Measurements from ENCODE around the gene ZNF408. TPM values are rescaled to one million over a fixed set of nuclear protein-coding genes. Genes with fewer than 3 reads are reported as not detected.

The ZNF408 gene
- polyA plus RNA-seq, 1 donor from 2014 or later: 9.1 TPM

DNA sequence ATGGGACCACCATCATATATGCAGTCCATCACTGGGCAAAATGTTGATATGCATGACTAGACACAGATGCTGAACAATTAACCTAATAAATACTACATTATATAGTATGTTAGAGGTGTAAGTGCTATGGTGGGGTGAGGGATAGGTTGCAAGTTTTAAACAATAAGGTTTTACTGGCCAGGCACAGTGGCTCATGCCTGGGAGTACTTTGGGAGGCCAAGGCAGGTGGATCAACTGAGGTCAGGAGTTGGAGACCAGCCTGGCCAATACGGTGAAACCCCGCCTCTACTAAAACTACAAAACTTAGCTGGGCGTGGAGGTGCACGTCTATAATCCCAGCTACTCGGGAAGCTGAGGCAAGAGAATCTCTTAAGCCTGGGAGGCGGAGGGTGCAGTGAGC lies 46.3 kb downstream of the ZNF408 start:
- H3K79me2 ChIP-seq (replicated peaks; ENCODE audit: insufficient read depth, low read length): no peaks in the 10 kb centered on the region
- H3K9me2 ChIP-seq (ENCODE audit: insufficient read depth, low read length): no peaks in the 10 kb centered on the region

More for the DNA sequence above, 46.3 kb downstream of the ZNF408 start:
- H3K4me3 ChIP-seq (ENCODE audit: low read length): no peak overlapping the region
- TF ChIP-seq EP300 (conservative IDR thresholded peaks at IDR 0.05; ENCODE audit: poor library complexity, severe bottlenecking): no peak
- TF ChIP-seq POLR2AphosphoS5 (IDR thresholded peaks at IDR 0.05): no peak
- TF ChIP-seq, protein P1, sequence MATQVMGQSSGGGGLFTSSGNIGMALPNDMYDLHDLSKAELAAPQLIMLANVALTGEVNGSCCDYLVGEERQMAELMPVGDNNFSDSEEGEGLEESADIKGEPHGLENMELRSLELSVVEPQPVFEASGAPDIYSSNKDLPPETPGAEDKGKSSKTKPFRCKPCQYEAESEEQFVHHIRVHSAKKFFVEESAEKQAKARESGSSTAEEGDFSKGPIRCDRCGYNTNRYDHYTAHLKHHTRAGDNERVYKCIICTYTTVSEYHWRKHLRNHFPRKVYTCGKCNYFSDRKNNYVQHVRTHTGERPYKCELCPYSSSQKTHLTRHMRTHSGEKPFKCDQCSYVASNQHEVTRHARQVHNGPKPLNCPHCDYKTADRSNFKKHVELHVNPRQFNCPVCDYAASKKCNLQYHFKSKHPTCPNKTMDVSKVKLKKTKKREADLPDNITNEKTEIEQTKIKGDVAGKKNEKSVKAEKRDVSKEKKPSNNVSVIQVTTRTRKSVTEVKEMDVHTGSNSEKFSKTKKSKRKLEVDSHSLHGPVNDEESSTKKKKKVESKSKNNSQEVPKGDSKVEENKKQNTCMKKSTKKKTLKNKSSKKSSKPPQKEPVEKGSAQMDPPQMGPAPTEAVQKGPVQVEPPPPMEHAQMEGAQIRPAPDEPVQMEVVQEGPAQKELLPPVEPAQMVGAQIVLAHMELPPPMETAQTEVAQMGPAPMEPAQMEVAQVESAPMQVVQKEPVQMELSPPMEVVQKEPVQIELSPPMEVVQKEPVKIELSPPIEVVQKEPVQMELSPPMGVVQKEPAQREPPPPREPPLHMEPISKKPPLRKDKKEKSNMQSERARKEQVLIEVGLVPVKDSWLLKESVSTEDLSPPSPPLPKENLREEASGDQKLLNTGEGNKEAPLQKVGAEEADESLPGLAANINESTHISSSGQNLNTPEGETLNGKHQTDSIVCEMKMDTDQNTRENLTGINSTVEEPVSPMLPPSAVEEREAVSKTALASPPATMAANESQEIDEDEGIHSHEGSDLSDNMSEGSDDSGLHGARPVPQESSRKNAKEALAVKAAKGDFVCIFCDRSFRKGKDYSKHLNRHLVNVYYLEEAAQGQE (IDR thresholded peaks at IDR 0.05; ENCODE audit: borderline replicate concordance): no peak
- no peak for TF ChIP-seq SMC3 (conservative IDR thresholded peaks at IDR 0.05; ENCODE audit: poor library complexity)
- no peak for TF ChIP-seq RAD21 (conservative IDR thresholded peaks at IDR 0.05)
- TF ChIP-seq, protein P2, sequence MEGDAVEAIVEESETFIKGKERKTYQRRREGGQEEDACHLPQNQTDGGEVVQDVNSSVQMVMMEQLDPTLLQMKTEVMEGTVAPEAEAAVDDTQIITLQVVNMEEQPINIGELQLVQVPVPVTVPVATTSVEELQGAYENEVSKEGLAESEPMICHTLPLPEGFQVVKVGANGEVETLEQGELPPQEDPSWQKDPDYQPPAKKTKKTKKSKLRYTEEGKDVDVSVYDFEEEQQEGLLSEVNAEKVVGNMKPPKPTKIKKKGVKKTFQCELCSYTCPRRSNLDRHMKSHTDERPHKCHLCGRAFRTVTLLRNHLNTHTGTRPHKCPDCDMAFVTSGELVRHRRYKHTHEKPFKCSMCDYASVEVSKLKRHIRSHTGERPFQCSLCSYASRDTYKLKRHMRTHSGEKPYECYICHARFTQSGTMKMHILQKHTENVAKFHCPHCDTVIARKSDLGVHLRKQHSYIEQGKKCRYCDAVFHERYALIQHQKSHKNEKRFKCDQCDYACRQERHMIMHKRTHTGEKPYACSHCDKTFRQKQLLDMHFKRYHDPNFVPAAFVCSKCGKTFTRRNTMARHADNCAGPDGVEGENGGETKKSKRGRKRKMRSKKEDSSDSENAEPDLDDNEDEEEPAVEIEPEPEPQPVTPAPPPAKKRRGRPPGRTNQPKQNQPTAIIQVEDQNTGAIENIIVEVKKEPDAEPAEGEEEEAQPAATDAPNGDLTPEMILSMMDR (IDR thresholded peaks at IDR 0.05; ENCODE audit: poor library complexity, severe bottlenecking): no peak
- TF ChIP-seq EZH2 (IDR thresholded peaks at IDR 0.05; ENCODE audit: borderline replicate concordance, insufficient read depth, low read length, poor library complexity, severe bottlenecking): no peak
- TF ChIP-seq TAF1 (IDR thresholded peaks at IDR 0.05; ENCODE audit: low read depth): no peak
- no peak for TF ChIP-seq MXI1 (conservative IDR thresholded peaks at IDR 0.05; ENCODE audit: poor library complexity, severe bottlenecking)
- H2AFZ ChIP-seq (ENCODE audit: low read depth, low read length): no peak overlapping the region
- H3K4me2 ChIP-seq (ENCODE audit: low read length): no peak overlapping the region
- no peak overlapping the region for H3K9ac ChIP-seq (ENCODE audit: low read length)
- no peaks in the 10 kb centered on the region for H3K9me3 ChIP-seq (ENCODE audit: low read length)
- no peaks in the 10 kb centered on the region for H3K36me3 ChIP-seq (ENCODE audit: insufficient read depth, low read length)
- no peaks in the 10 kb centered on the region for H4K20me1 ChIP-seq (ENCODE audit: insufficient read depth)
- H3K27me3 ChIP-seq (ENCODE audit: insufficient read depth, low read depth, low read length): no peaks in the 10 kb centered on the region
- H3F3A ChIP-seq (ENCODE audit: insufficient read depth, low read length, poor library complexity, severe bottlenecking): no peaks in the 10 kb centered on the region
- H3K27ac ChIP-seq (ENCODE audit: low read length): no peak overlapping the region

Small RNA genes lying within 50 kb of the gene (small RNA-seq; reads per million reads assigned to genes)
- gene MIR5582: 0.08 to 6.1 (median 4.0) reads per million in 3 experiments

Other genes starting within 250 kb of the ZNF408 start
- gene AMBRA1, start 107.0 kb upstream of the ZNF408 start, polyA plus RNA-seq: 34.5 and 37.6 TPM in 2 replicates
- gene HARBI1, start 83.8 kb upstream of the ZNF408 start, polyA plus RNA-seq: 5.4 and 9.5 TPM in 2 replicates
- 21.1 and 28.5 TPM in 2 replicates for gene ATG13, start 83.5 kb upstream of the ZNF408 start, polyA plus RNA-seq
- 8.9 and 9.3 TPM in 2 replicates for gene ARHGAP1, start 412 bp upstream of the ZNF408 start, polyA plus RNA-seq
- gene F2, start 18.2 kb downstream of the ZNF408 start, polyA plus RNA-seq: 0.40 and 0.94 TPM in 2 replicates
- gene CKAP5, start 145.2 kb downstream of the ZNF408 start, polyA plus RNA-seq: 82.4 and 90.3 TPM in 2 replicates
- 0.18 TPM in 1 of 2 replicates, not detected in the other for gene LRP4, start 217.5 kb downstream of the ZNF408 start, polyA plus RNA-seq
- 46.4 and 64.3 TPM in 2 replicates for gene CSTPP1, start 235.7 kb downstream of the ZNF408 start, polyA plus RNA-seq